ENCODE measurements around the gene IFNLR1.

Gene IFNLR1

GRCh38 chr1:24205345-24206082 lies 18.4 kb upstream of the IFNLR1 start:
- no peak for DNase-seq

GRCh38 chr1:24204116-24204515 lies 17.0 kb upstream of the IFNLR1 start:
- DNase-seq, result no peak

- DNase-seq, result no peak
Observed at GRCh38 chr1:24203404-24203803, 16.3 kb upstream of the IFNLR1 start.

GRCh38 chr1:24202987-24203386 lies 15.9 kb upstream of the IFNLR1 start:
- DNase-seq, result no peak

- no peak for DNase-seq
Observed at GRCh38 chr1:24202556-24202955, 15.5 kb upstream of the IFNLR1 start.

GRCh38 chr1:24201941-24202440 lies 14.9 kb upstream of the IFNLR1 start:
- peak; percentile 39 for DNase-seq

GRCh38 chr1:24199291-24199900 lies 12.3 kb upstream of the IFNLR1 start:
- DNase-seq, result peak; percentile 75

- DNase-seq, result no peak
Observed at GRCh38 chr1:24198766-24199165, 11.7 kb upstream of the IFNLR1 start.

- DNase-seq, result no peak
Observed at GRCh38 chr1:24195874-24196273, 8.8 kb upstream of the IFNLR1 start.

GRCh38 chr1:24195136-24195535 lies 8.0 kb upstream of the IFNLR1 start:
- DNase-seq, result no peak

- DNase-seq, result no peak
Observed at GRCh38 chr1:24193046-24193445, 6.0 kb upstream of the IFNLR1 start.

- no peak for DNase-seq
Observed at GRCh38 chr1:24191860-24192259, 4.8 kb upstream of the IFNLR1 start.

GRCh38 chr1:24190983-24191461 lies 3.9 kb upstream of the IFNLR1 start:
- no peak for DNase-seq

GRCh38 chr1:24189528-24189927 lies 2.4 kb upstream of the IFNLR1 start:
- DNase-seq, result no peak

- DNase-seq, result no peak
Observed at GRCh38 chr1:24186711-24186992, 437 bp downstream of the IFNLR1 start.

- no peak for DNase-seq
Observed at GRCh38 chr1:24186031-24186710, 918 bp downstream of the IFNLR1 start.

GRCh38 chr1:24185076-24185475 lies 2.0 kb downstream of the IFNLR1 start:
- no peak for DNase-seq

- no peak for DNase-seq
Observed at GRCh38 chr1:24182061-24182460, 5.0 kb downstream of the IFNLR1 start.

- DNase-seq, result no peak
Observed at GRCh38 chr1:24181619-24182018, 5.5 kb downstream of the IFNLR1 start.

- DNase-seq, result no peak
Observed at GRCh38 chr1:24180676-24181075, 6.4 kb downstream of the IFNLR1 start.

- no peak for DNase-seq
Observed at GRCh38 chr1:24179251-24179840, 7.7 kb downstream of the IFNLR1 start.

GRCh38 chr1:24178407-24178806 lies 8.7 kb downstream of the IFNLR1 start:
- no peak for DNase-seq

GRCh38 chr1:24177161-24177560 lies 9.9 kb downstream of the IFNLR1 start:
- no peak for DNase-seq
